ENCODE measurements around the gene XXYLT1. TPM values are rescaled to one million over a fixed set of nuclear protein-coding genes. Genes with fewer than 3 reads are reported as not detected.
A peak's percentile ranks its signal among the peaks of the same experiment; 100 is the strongest.
"Not testable (repeated sequence)": the region's sequence is repeated elsewhere in the genome, so short reads cannot be mapped to it uniquely, and the experiment has no call there.

The XXYLT1 gene
- total RNA-seq, 1 experiment from 2014 or later, result 29.2 TPM

DNA sequence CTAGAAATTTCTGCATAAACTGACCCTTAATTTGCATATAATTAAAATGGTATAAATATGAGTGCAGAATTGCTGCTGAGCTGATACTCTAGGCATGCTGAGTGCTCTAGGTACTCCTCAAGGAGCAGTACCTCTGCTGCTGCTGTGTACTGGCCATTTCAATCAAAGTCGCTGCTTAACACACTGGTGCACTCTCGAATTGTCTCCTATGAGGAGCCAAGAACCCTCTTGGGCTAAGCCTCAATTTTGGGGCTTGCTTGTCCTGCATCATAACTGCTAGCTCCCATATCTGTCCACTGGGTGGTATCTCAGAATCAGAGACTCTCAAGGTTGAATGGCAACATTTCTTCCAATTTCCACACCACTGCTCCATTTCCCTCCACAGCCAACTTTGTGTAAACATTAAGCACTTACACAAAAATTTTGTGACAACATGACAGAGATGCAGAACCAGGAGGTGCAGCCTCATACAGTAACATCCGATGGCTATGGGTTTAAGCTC, 82.5 kb downstream of the XXYLT1 start:
- H3K4me3 Mint-ChIP-seq (ENCODE audit: low read depth, unreplicated experiment), result no peak overlapping the region
- no TSS peak for BruUV-seq (replicated peaks)
- intact Hi-C loops (cut with micrococcal nuclease; ENCODE audit: unreplicated experiment), result no loop called here
- no peaks in the 10 kb centered on the region for H3K27me3 Mint-ChIP-seq (ENCODE audit: unreplicated experiment)
- peaks cover 5% of the 10 kb centered on the region for H3K9me3 Mint-ChIP-seq (ENCODE audit: low read depth, unreplicated experiment)
- H3K27ac Mint-ChIP-seq (ENCODE audit: unreplicated experiment), result no peak overlapping the region
- H3K36me3 Mint-ChIP-seq (ENCODE audit: insufficient read depth, unreplicated experiment), result no peaks in the 10 kb centered on the region
- no peak for DNase-seq
- CTCF ChIA-PET, result interaction anchor here (1.0 kb wide), 1 partner anchor 21 kb away, joined by 3 read pairs; no protein-coding TSS in a partner anchor
- H3K4me1 Mint-ChIP-seq (ENCODE audit: low read depth, unreplicated experiment), result peaks cover 23% of the 10 kb centered on the region
- TF ChIP-seq CTCF (IDR thresholded peaks at IDR 0.05; ENCODE audit: unreplicated experiment), result no peak

DNA sequence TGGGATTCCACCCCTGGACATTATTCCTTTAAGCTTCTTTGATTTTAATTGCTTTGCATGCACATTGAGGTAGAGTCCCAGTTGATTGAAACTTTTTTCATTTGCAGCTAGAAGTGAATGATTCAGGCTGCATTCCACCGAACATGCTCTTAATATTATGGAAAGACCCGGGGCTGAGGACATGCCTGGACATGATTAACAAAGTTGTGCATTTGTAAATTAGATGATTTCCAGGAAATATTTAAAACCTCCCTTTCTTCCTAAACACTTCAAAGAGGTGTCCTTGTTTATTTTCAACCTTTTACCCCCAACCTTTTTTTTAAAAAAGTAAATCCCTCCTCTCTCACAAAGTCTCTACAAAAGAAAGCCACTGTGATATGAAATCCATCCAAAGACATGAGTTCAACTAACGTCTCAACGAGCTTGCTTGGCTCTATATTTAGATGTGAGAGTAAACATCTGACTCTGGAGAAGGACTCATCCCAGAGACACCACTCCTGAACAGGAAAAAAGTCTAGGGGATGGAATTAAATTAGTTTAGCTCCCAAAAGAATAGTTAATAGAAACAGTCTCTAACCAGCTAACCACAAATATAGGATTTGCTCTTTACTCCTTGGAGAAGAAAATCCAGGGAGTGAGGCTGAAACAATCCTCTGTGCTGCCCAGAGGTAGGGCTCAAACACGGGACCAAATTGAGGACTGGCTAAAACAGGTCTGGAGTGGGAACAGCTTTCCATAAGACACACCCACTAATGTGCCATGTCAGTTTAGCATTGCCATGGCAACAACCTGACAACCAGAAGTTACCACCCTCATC, 83.1 kb downstream of the XXYLT1 start:
- no peaks in the 10 kb centered on the region for H3K27me3 Mint-ChIP-seq (ENCODE audit: unreplicated experiment)
- H3K4me3 Mint-ChIP-seq (ENCODE audit: low read depth, unreplicated experiment), result no peak overlapping the region
- peaks cover 5% of the 10 kb centered on the region for H3K9me3 Mint-ChIP-seq (ENCODE audit: low read depth, unreplicated experiment)
- BruUV-seq (replicated peaks), result no TSS peak
- H3K27ac Mint-ChIP-seq (ENCODE audit: unreplicated experiment), result no peak overlapping the region
- no peak for TF ChIP-seq CTCF (IDR thresholded peaks at IDR 0.05; ENCODE audit: unreplicated experiment)
- no peak for DNase-seq
- intact Hi-C loops (cut with micrococcal nuclease; ENCODE audit: unreplicated experiment), result no loop called here
- CTCF ChIA-PET, result interaction anchor here (1.0 kb wide), 1 partner anchor 20 kb away, joined by 3 read pairs; no protein-coding TSS in a partner anchor
- peaks cover 23% of the 10 kb centered on the region for H3K4me1 Mint-ChIP-seq (ENCODE audit: low read depth, unreplicated experiment)
- H3K36me3 Mint-ChIP-seq (ENCODE audit: insufficient read depth, unreplicated experiment), result no peaks in the 10 kb centered on the region

DNA sequence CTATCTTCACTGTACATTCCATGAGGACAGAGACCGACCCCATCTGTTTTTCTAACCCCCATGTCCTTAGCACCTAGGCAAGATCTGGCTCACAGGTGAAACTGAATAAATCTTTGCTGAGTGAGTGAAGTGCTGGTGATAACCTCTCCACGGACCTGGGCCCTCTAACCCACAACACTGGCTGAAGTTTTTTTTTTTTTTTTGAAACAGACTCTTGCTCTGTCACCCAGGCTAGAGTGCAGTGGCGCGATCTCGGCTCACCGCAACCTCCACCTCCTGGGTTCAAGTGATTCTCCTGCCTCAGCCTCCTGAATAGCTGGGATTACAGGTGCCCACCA, 84.3 kb downstream of the XXYLT1 start:
- H3K36me3 Mint-ChIP-seq (ENCODE audit: insufficient read depth, unreplicated experiment); H3K27ac Mint-ChIP-seq (ENCODE audit: unreplicated experiment); intact Hi-C loops (cut with micrococcal nuclease; ENCODE audit: unreplicated experiment); H3K9me3 Mint-ChIP-seq (ENCODE audit: low read depth, unreplicated experiment); BruUV-seq (replicated peaks); H3K27me3 Mint-ChIP-seq (ENCODE audit: unreplicated experiment); H3K4me3 Mint-ChIP-seq (ENCODE audit: low read depth, unreplicated experiment); DNase-seq: not testable (repeated sequence)
- CTCF ChIA-PET, result interaction anchor here (0.7 kb wide), 1 partner anchor 102 kb away, joined by 4 read pairs; no protein-coding TSS in a partner anchor
- peaks cover 23% of the 10 kb centered on the region for H3K4me1 Mint-ChIP-seq (ENCODE audit: low read depth, unreplicated experiment)

DNA sequence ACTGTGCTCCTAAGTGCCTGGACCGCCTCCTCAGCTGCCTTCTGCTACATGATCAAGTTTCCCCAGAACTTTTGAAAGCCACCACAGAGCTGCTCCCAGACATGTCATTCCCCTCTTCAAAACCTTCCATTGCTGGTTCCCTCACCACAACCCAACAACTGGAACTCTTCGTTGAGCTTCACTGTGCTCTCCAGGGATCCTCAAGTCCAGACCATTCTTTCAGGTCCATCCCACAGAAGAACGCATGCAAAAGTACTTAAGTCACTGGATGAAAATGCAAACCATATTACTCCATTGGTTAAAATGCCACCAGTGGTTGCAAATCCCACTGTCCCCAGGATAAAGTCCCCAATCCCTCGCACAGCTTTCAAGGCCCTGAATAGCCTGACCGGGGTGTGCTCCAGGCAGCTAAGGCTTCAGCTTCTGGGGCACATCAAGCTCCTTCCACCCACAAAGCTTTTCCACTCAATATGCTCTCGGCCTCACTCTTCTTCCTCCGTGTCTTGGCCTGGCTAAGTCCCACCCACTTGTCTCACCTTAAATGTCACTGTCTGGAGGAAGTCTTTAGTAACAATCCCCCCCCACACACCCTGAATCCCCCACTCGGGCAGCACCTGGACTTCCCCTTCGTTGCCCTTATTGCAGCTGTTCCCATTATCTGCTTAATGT, 84.8 kb downstream of the XXYLT1 start:
- intact Hi-C loops (cut with micrococcal nuclease; ENCODE audit: unreplicated experiment), result no loop called here
- Mint-ChIP-seq H3K27ac (ENCODE audit: unreplicated experiment) (peak overlapping the region; percentile 24), H3K9me3 (ENCODE audit: low read depth, unreplicated experiment) (no peaks in the 10 kb centered on the region), H3K4me1 (ENCODE audit: low read depth, unreplicated experiment) (peaks cover 23% of the 10 kb centered on the region), H3K27me3 (ENCODE audit: unreplicated experiment) (no peaks in the 10 kb centered on the region), H3K4me3 (ENCODE audit: low read depth, unreplicated experiment) (peak overlapping the region; percentile 4), H3K36me3 (ENCODE audit: insufficient read depth, unreplicated experiment) (no peaks in the 10 kb centered on the region)
- no peak for TF ChIP-seq CTCF (IDR thresholded peaks at IDR 0.05; ENCODE audit: unreplicated experiment)
- CTCF ChIA-PET, result interaction anchor here (0.6 to 1.0 kb wide), 6 partner anchors 13 to 219 kb away, joined by 3 to 5 read pairs (median 4); no protein-coding TSS in a partner anchor
- DNase-seq, result no peak
- no TSS peak for BruUV-seq (replicated peaks)
